Progenitor cell of endocrine pancreas (in vitro differentiated cells): ENCODE data around the gene DHX30. TPM values are rescaled to one million over a fixed set of nuclear protein-coding genes. Genes with fewer than 3 reads are reported as not detected.
"Not testable (repeated sequence)": the region's sequence is repeated elsewhere in the genome, so short reads cannot be mapped to it uniquely, and the experiment has no call there.

Source experiments
- DNase-seq: peaks from one replicate; pipeline ENCODE4 v3.0.0; 2021; ENCODE audit warnings: low spot score; ENCODE audit not compliant: unreplicated experiment
- H3K27ac Mint-ChIP-seq: 2 replicates; pipeline ENCODE4 v1.8.0; 2021; ENCODE audit warnings: mild to moderate bottlenecking, moderate library complexity, mixed read lengths
- H3K27me3 Mint-ChIP-seq: 2 replicates; pipeline ENCODE4 v1.8.0; 2021; ENCODE audit warnings: mixed read lengths
- H3K36me3 Mint-ChIP-seq: 2 replicates; pipeline ENCODE4 v1.8.0; 2022; ENCODE audit warnings: mixed read lengths; ENCODE audit not compliant: insufficient read depth
- H3K4me1 Mint-ChIP-seq: 2 replicates; pipeline ENCODE4 v1.8.0; 2021; ENCODE audit warnings: low read depth, mixed read lengths
- H3K4me3 Mint-ChIP-seq: 2 replicates; pipeline ENCODE4 v1.8.0; 2021; ENCODE audit warnings: low read depth, mild to moderate bottlenecking, moderate library complexity, mixed read lengths
- H3K9me3 Mint-ChIP-seq: 2 replicates; pipeline ENCODE4 v1.8.0; 2021; ENCODE audit warnings: low read depth, mixed read lengths
- CTCF ChIP-seq: fragments of 200-600 bp; sonication (generic); IDR thresholded peaks from one replicate; pipeline ENCODE4 v1.5.0; 2021; ENCODE audit warnings: antibody characterized with exemption, mild to moderate bottlenecking; ENCODE audit not compliant: unreplicated experiment
- long read RNA-seq: library from polyadenylated mRNA; unstranded; transcript quantifications from one replicate; pipeline ENCODE4 v2.0.0, GENCODE V29; 2020
- total RNA-seq: library from RNA; stranded (reverse); gene quantifications from 2 replicates; pipeline ENCODE4 v1.2.1, GENCODE V29; 2021

DHX30 gene
- 115 and 130 TPM in 2 replicates for total RNA-seq
- long read RNA-seq, full-length matches to known transcripts = 86 of 182 reads
- long read RNA-seq, partial matches to known transcripts = 67 of 182 reads
- long read RNA-seq, other reads (novel, unspliced or antisense) = 29 of 182 reads

- DNase-seq = peak; percentile 76
- Mint-ChIP-seq H3K36me3 (peaks cover 2% of the 10 kb centered on the region), H3K27me3 (no peaks in the 10 kb centered on the region), H3K4me1 (peaks cover 14% of the 10 kb centered on the region), H3K9me3 (no peaks in the 10 kb centered on the region), H3K27ac (peak within 1 kb of the TSS; percentile 100), H3K4me3 (peak within 1 kb of the TSS; percentile 98)
- no peak for TF ChIP-seq CTCF
Measured at GRCh38 chr3:47802734-47803479, at the start of gene DHX30. Gene DHX30, plus strand, starts transcription at chr3:47803138. Its CDS starts 7,546 bp downstream, at chr3:47810684.

- Mint-ChIP-seq H3K36me3 (peaks cover 19% of the 10 kb centered on the region), H3K27ac (no peak overlapping the region), H3K4me1 (no peaks in the 10 kb centered on the region), H3K27me3 (no peaks in the 10 kb centered on the region), H3K9me3 (no peaks in the 10 kb centered on the region), H3K4me3 (no peak overlapping the region)
- DNase-seq = no peak
- TF ChIP-seq CTCF = no peak
Measured at GRCh38 chr3:47758261-47759025, 44.5 kb upstream of the DHX30 start.

- H3K4me3 Mint-ChIP-seq, DNase-seq, H3K4me1 Mint-ChIP-seq, H3K9me3 Mint-ChIP-seq, H3K27me3 Mint-ChIP-seq: not testable (repeated sequence)
- H3K36me3 Mint-ChIP-seq = peaks cover 21% of the 10 kb centered on the region
- H3K27ac Mint-ChIP-seq = peak overlapping the region; percentile 62
Measured at GRCh38 chr3:47760207-47760606, 42.7 kb upstream of the DHX30 start.

- Mint-ChIP-seq H3K27me3 (no peaks in the 10 kb centered on the region), H3K4me1 (no peaks in the 10 kb centered on the region), H3K4me3 (no peak overlapping the region), H3K36me3 (peaks cover 23% of the 10 kb centered on the region), H3K27ac (no peak overlapping the region), H3K9me3 (no peaks in the 10 kb centered on the region)
- DNase-seq = no peak
- TF ChIP-seq CTCF = no peak
Measured at GRCh38 chr3:47761046-47761445, 41.9 kb upstream of the DHX30 start.

- Mint-ChIP-seq H3K27ac (peak overlapping the region; percentile 18), H3K9me3 (no peaks in the 10 kb centered on the region), H3K27me3 (no peaks in the 10 kb centered on the region), H3K4me3 (no peak overlapping the region), H3K4me1 (no peaks in the 10 kb centered on the region), H3K36me3 (peaks cover 18% of the 10 kb centered on the region)
- no peak for DNase-seq
- TF ChIP-seq CTCF = no peak
Measured at GRCh38 chr3:47762233-47762632, 40.7 kb upstream of the DHX30 start.
